ENCODE measurements around the gene HRH4.

The HRH4 gene

GRCh38 chr18:24500766-24501165, 40.3 kb downstream of the HRH4 start:
- TF ChIP-seq CTCF (IDR thresholded peaks at IDR 0.05; ENCODE audit: borderline replicate concordance, insufficient read depth, low read depth, low read length), result no peak
- H3K4me3 ChIP-seq (ENCODE audit: low read depth, low read length), result no peak overlapping the region

GRCh38 chr18:24502667-24503523, 42.5 kb downstream of the HRH4 start:
- H3K4me3 ChIP-seq (ENCODE audit: low read depth, low read length), result no peak overlapping the region
- no peak for TF ChIP-seq CTCF (IDR thresholded peaks at IDR 0.05; ENCODE audit: borderline replicate concordance, insufficient read depth, low read depth, low read length)

GRCh38 chr18:24504401-24504800, 44.0 kb downstream of the HRH4 start:
- no peak for TF ChIP-seq CTCF (IDR thresholded peaks at IDR 0.05; ENCODE audit: borderline replicate concordance, insufficient read depth, low read depth, low read length)
- H3K4me3 ChIP-seq (ENCODE audit: low read depth, low read length), result no peak overlapping the region

GRCh38 chr18:24506175-24506574, 45.7 kb downstream of the HRH4 start:
- TF ChIP-seq CTCF (IDR thresholded peaks at IDR 0.05; ENCODE audit: borderline replicate concordance, insufficient read depth, low read depth, low read length), result no peak
- H3K4me3 ChIP-seq (ENCODE audit: low read depth, low read length), result no peak overlapping the region

- no peak for TF ChIP-seq CTCF (IDR thresholded peaks at IDR 0.05; ENCODE audit: borderline replicate concordance, insufficient read depth, low read depth, low read length)
Measured at GRCh38 chr18:24509435-24509834, 49.0 kb downstream of the HRH4 start.

GRCh38 chr18:24514439-24514838, 54.0 kb downstream of the HRH4 start:
- peak; percentile 59; the same call in 1 of the 2 replicates for TF ChIP-seq CTCF (IDR thresholded peaks at IDR 0.05; ENCODE audit: borderline replicate concordance, insufficient read depth, low read depth, low read length)
- no peak overlapping the region for H3K4me3 ChIP-seq (ENCODE audit: low read depth, low read length)

More at GRCh38 chr18:24509435-24509834, 49.0 kb downstream of the HRH4 start:
- H3K4me3 ChIP-seq (ENCODE audit: low read depth, low read length), result no peak overlapping the region

- no peak overlapping the region for H3K4me3 ChIP-seq (ENCODE audit: low read depth, low read length)
- TF ChIP-seq CTCF (IDR thresholded peaks at IDR 0.05; ENCODE audit: borderline replicate concordance, insufficient read depth, low read depth, low read length), result no peak
Measured at GRCh38 chr18:24515721-24516120, 55.3 kb downstream of the HRH4 start.
